NCI-H2196 treated with DMSO at 0.1 percent for 48 hours (cell line): Measurements from ENCODE around the gene DNHD1.

Source experiments
- DNase-seq: peaks from one replicate; lab custom pipeline; 2025; ENCODE audit not compliant: unreplicated experiment; lab: John Stamatoyannopoulos, UW

DNHD1 gene

GRCh38 chr11:6583584-6583983 is 86.5 kb downstream of the DNHD1 start:
- DNase-seq, result no peak

- no peak for DNase-seq
These were observed 87.4 kb downstream of the DNHD1 start for GRCh38 chr11:6584528-6584927.

- DNase-seq, result peak; percentile 28
These were observed 89.6 kb downstream of the DNHD1 start for GRCh38 chr11:6586434-6587359.

DNA sequence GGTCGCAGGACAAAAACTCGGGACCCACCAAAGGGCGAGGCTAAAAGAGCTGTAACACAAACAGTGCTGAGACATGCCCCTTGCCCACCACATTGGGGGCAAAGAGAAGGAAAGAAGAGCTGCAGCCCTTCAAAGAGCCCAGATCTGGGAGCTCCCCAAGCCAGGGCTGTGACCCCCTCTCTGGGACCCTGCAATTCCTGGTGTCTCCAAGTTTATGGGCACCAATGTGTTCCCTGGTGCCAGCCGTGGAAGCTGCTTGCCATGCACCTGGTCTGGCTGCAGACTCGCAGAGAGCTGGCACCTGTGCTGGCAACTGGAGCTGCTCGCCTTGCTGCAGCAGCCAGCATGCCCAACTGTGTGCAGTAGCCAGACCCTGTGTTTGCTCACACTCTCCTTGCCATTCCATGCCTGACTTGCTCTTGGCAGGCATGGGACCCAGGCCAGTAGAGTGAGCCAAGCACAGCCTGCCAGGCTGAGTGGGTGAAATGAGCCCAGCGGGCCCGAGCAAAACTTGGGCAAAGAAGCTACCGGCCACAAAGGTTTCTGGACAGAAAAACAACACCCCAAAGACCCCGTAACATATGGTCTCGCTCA is 90.4 kb downstream of the DNHD1 start:
- peak; percentile 71 for DNase-seq

DNA sequence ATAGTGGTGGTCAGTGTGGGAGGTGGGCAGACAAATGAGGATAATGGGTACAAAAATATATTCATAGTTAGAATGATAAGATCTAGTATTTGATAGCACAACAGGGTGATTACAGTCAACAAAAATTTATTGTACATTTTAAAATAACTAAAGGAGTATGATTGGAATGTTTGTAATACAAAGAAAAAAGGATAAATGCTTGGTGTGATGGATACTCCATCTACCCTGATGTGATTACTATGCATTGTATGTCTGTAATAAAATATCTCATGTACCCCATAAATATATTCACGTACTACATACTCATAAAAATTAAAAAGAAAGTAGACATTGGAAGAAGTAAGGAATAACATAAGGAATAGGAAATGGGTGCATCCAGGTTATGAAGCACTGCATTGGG is 90.9 kb downstream of the DNHD1 start:
- DNase-seq, result no peak

DNA sequence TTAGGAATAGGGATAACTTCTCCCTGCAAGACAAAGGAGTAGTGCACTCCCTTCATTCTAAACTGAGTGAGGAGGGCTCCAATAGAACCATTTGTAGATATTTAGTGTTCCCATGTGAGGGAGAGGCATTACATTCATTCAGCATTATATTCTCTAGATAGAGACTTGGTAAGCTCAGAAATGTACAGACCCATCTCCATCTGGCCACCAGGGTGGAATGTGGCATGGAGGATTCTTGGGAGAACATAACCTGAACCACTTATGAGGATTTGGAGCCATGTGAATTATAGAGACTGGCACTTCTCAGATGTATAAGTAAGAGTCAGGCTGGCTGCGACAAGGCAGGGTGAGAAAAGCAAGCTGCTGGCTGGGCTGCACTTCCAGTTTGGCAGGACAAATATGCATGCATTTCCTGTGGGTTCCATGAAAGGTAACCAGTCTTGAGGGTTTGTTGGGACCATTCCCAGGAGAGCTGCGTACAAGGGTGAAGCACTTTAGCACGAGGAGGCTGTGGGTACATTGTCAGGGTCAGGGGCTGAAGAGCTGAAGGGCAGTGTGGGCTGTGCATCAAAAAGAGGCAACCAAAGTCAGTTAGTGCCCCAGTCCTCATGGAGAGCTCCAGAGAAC is 97.2 kb downstream of the DNHD1 start:
- DNase-seq, result no peak

DNA sequence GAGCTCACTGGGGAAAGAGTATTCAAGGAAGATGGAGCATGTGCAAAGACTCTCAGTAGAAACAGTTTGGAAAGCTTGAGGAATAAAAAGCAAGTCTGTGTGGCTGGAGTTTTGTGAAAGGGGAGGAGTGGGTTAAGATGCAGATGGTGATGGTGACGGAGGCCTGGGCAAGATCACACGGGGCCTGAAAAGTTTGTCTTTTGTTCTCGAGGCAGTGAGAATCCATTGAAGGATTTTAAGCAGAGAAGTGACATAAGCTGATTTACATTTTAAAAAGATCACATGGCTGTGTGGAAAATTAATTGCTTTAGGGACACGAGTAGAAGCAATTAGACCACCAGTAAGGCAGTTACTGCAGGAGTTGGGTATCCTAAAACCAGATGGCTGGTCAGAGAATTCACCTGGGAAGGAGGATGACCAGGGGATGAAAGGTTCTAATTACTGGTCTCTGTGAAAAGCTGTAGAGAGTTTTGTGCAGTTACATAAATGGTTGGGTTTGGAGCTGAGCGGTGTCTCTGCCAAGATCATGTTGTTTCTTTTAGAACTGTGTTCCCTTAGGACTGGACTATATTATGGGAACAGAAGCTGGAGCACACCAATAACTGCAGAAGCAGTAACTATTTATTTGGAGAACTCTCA is 99.3 kb downstream of the DNHD1 start:
- DNase-seq, result no peak

- no peak for DNase-seq
These were observed 101.5 kb downstream of the DNHD1 start for GRCh38 chr11:6598555-6598954.

DNA sequence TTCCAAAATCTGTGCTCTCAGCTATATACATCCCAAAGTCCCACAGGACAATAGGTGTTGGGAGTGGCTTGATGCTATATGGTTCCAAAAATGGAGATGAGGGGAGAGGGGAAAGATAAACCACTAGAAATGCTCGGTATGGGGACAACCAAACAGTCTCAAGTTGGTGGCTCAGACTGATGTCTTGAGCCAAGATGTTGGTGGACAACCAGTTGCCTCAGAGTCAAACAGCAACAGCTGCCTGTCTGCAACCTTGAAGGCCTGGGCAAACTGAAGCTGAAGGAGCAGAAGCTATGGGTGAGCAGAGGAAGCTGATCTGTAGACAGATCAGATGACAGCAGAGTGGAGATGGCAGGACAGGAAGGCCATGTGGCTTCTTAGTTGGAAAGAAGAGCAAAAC is 102.4 kb downstream of the DNHD1 start:
- no peak for DNase-seq

DNA sequence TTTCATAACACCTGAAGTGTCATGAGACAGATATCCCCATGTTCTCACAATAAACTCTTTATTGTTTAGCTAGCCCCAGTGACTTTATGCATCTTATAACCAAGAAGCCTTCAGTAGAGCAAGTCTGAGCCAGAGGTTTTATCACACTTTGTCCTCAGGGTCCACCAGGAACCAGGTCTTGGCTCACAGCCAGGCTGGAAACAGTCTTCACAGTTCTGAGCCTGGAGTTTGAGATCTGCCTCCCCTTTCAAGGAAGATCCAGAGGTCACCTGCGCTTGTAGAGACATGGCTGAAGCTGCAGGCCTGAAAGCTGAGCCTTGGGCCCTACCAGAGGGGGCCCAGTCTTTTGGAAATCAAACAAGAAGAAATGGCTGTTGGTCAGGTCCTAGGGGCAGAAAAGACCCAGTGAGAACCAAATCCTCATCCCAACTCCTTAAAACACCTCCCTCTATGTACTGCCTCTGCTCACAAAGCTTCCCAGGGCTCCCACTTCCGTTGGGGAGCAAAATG is 102.9 kb downstream of the DNHD1 start:
- no peak for DNase-seq

GRCh38 chr11:6601041-6601461 is 104.0 kb downstream of the DNHD1 start:
- DNase-seq, result no peak

DNA sequence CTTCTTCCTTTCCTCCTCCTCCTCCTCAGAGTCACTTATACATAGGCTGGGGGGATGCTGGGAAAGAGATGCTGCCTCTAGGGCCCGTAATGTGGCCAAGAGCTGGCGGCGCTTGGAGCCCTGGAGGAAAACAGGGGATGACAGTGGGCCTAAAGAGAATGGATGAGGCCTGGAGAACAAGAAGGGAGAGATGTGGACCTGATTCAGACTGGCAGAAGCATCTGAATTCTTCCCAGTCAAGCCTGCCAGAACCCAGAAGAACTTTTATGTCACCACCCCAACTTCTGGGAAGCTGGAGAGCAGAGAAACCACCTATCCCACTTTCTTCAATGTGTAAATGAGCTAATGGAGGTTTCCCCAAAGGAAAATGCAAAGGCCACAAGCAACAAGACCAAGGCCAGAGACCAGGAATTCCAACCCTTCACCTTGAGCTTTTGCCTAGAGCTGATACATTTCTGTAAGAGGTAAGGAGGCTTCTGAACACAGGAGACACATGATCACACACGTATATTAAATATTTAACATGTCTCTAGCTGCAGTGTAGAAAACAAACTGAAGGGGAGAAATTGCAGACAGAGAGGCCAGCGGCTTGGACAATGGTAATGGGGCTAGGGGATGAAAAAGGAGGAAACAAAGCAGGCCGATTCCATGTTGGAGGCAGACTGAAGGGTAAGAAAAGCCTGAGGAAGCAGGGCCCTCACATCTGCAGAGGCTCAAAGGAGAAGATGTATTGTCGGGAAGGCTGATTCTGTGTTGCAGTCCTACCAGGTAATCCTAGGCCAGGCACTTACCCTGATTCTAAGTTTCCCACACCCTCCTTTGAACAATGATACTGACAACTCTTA is 105.2 kb downstream of the DNHD1 start:
- no peak for DNase-seq

DNA sequence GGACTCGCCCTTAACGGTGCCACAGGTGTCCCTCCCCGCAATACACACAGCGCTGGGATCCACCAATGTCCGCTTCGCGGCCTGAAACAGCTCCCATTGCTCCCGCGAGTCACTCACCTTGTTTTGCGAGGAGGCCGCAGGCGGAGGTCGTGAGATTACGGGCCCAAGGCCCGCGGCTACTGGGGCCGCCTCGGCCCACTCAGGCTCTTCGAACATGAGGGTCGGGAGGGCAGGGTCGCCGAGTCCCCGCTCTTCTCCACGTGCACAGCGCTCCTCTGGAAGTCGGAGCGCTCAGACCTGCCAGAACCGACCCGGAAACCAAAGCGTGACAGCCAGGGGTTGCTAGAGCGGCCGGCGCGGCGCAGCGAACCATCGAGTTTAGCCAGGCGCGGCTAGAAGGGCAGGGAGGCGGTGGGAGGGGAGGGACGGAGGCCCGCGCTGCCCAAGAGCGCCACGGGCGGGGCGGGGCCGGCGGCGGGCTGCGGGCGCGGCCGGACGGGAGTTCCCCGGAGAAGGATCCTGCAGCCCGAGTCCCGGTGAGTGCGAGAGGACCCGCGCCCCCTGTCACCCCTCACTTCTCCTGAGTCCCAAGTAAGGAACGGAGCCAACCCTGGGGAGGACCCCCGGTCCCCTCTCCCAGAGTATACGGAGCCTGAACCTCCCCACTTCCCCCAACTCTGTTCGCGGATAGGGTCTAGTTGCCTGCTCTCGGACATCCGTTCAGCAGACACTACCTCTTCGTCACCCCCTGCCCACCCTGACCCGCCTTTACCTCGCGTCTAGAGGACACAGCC is 106.4 kb downstream of the DNHD1 start, which contains the start of the genes ILK and RRP8:
ILK (plus strand) TSS at position 488 of the 794 bp plus-strand sequence. CDS start 498 bp downstream, outside the sequence.
RRP8 (minus strand) TSS at position 330 of the 794 bp plus-strand sequence; CDS start at position 216, 114 bp downstream.
- DNase-seq, result peak; percentile 90

GRCh38 chr11:6604081-6604626 is 107.1 kb downstream of the DNHD1 start:
- no peak for DNase-seq

DNA sequence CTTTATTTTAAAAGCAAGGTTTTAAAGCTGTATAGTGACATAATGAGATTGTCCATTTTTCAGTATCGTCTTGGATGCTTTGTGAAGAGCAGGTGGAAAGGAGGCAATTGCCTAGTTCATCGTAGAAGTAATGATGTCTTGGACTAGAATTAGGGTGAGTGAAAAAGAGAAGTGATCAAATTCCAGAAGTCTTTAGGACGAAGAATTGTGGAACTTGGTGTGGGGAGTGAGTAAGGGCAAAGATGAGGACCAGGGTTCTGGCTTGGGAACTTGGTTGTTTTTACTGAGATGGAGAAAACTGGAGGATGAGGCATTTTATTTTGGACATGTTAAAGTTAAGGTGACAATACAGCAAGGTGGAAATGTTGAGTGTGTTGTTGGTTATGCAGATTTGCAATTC is 107.7 kb downstream of the DNHD1 start:
- no peak for DNase-seq

- DNase-seq, result peak; percentile 85
These were observed 109.5 kb downstream of the DNHD1 start for GRCh38 chr11:6606471-6607189.

DNA sequence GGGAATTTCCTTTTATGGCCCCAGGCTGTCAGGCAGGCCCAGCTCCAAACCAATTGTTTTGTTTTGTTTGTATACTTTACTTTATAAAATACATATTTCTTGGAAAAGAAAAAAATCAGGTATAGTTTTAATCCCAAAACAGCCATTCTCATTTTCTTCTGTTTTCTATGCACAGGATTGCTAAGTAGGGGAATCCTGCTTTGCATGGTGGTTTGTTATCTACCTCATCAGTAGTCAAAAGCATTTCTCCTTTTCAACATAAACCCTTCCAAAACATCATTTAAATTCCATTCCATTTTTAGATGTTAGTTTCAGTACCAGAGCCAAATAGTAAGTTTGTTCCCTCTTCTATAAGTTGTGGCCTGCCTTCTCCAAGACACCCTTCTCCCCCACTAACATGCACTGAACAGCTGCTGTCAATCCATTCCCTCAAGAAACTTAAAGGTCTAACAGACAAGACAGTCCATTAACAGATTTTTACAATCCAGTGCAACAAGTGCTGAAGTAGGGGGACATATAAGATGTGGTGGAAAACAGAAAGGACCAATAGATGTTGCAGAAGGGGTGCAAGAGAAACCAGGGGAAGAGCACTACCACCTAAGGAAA is 110.2 kb downstream of the DNHD1 start:
- DNase-seq, result no peak

GRCh38 chr11:6608011-6608410 is 110.9 kb downstream of the DNHD1 start:
- no peak for DNase-seq
